Chondrocyte (in vitro differentiated cells): ENCODE measurements around the gene SHMT2. TPM values are rescaled to one million over a fixed set of nuclear protein-coding genes. Genes with fewer than 3 reads are reported as not detected.

ENCODE experiments used
- DNase-seq: peaks from one replicate; pipeline ENCODE4 v3.0.0; 2021; ENCODE audit warnings: mixed read lengths, low spot score
- H3K27ac Mint-ChIP-seq: one replicate; pipeline ENCODE4 v1.8.0; 2021; ENCODE audit warnings: mild to moderate bottlenecking, moderate library complexity, mixed read lengths; ENCODE audit not compliant: unreplicated experiment
- H3K27me3 Mint-ChIP-seq: 2 replicates; pipeline ENCODE4 v1.8.0; 2021; ENCODE audit warnings: low read depth, mixed read lengths
- H3K36me3 Mint-ChIP-seq: 2 replicates; pipeline ENCODE4 v1.8.0; 2021; ENCODE audit warnings: low read depth, mixed read lengths
- H3K4me1 Mint-ChIP-seq: 2 replicates; pipeline ENCODE4 v1.8.0; 2021; ENCODE audit warnings: low read depth, mild to moderate bottlenecking, mixed read lengths
- H3K4me3 Mint-ChIP-seq: one replicate; pipeline ENCODE4 v1.8.0; 2021; ENCODE audit warnings: mild to moderate bottlenecking, moderate library complexity, mixed read lengths; ENCODE audit not compliant: unreplicated experiment
- H3K9me3 Mint-ChIP-seq: 2 replicates; pipeline ENCODE4 v1.8.0; 2021; ENCODE audit warnings: low read depth, mixed read lengths
- CTCF ChIP-seq: fragments of 200-600 bp; sonication (generic); IDR thresholded peaks from 2 replicates; pipeline ENCODE4 v1.5.0; 2021; ENCODE audit warnings: antibody characterized with exemption, mild to moderate bottlenecking, moderate library complexity
- total RNA-seq: library from RNA; stranded (reverse); gene quantifications from 3 replicates; pipeline ENCODE4 v1.2.1, GENCODE V29; 2021

Gene SHMT2
- total RNA-seq, 1 donor from 2014 or later: 291 TPM

GRCh38 chr12:57182918-57183575, 46.5 kb upstream of the SHMT2 start:
- H3K4me1 Mint-ChIP-seq: peaks cover 5% of the 10 kb centered on the region
- H3K4me3 Mint-ChIP-seq: no peak overlapping the region
- no peaks in the 10 kb centered on the region for H3K9me3 Mint-ChIP-seq
- no peaks in the 10 kb centered on the region for H3K27me3 Mint-ChIP-seq
- peaks cover 55% of the 10 kb centered on the region for H3K36me3 Mint-ChIP-seq
- DNase-seq: no peak
- peak; percentile 91 for TF ChIP-seq CTCF
- H3K27ac Mint-ChIP-seq: peak overlapping the region; percentile 39

- Mint-ChIP-seq H3K4me3 (no peak overlapping the region), H3K4me1 (peaks cover 5% of the 10 kb centered on the region), H3K9me3 (no peaks in the 10 kb centered on the region), H3K36me3 (peaks cover 54% of the 10 kb centered on the region), H3K27ac (no peak overlapping the region), H3K27me3 (no peaks in the 10 kb centered on the region)
- no peak for TF ChIP-seq CTCF
- no peak for DNase-seq
These were observed 45.4 kb upstream of the SHMT2 start for GRCh38 chr12:57183939-57184725.

GRCh38 chr12:57185403-57185802, 44.1 kb upstream of the SHMT2 start:
- no peak for TF ChIP-seq CTCF
- Mint-ChIP-seq H3K4me3 (no peak overlapping the region), H3K27me3 (no peaks in the 10 kb centered on the region), H3K9me3 (no peaks in the 10 kb centered on the region), H3K36me3 (peaks cover 54% of the 10 kb centered on the region), H3K4me1 (peaks cover 5% of the 10 kb centered on the region), H3K27ac (no peak overlapping the region)
- DNase-seq: no peak

- no peak for DNase-seq
- Mint-ChIP-seq H3K4me3 (no peak overlapping the region), H3K27me3 (no peaks in the 10 kb centered on the region), H3K4me1 (peaks cover 5% of the 10 kb centered on the region), H3K36me3 (peaks cover 53% of the 10 kb centered on the region), H3K9me3 (no peaks in the 10 kb centered on the region), H3K27ac (no peak overlapping the region)
- no peak for TF ChIP-seq CTCF
These were observed 43.5 kb upstream of the SHMT2 start for GRCh38 chr12:57185906-57186508.
